NCI-H524 (cell line): ENCODE results near the gene PPP1R1B.

Source experiments
- DNase-seq, 2 experiments: peaks; one replicate each; lab custom pipeline; 2025; lab: John Stamatoyannopoulos, UW

Gene PPP1R1B

GRCh38 chr17:39633570-39634183, 6.9 kb downstream of the PPP1R1B start:
- DNase-seq, result no peak

- peak; percentile 23 to 47 for DNase-seq
Measured at GRCh38 chr17:39634384-39634871, 7.7 kb downstream of the PPP1R1B start.

- DNase-seq, result no peak
Measured at GRCh38 chr17:39635614-39636176, 8.9 kb downstream of the PPP1R1B start.

GRCh38 chr17:39636587-39636926, 9.8 kb downstream of the PPP1R1B start:
- no peak for DNase-seq

GRCh38 chr17:39636927-39637736, 10.4 kb downstream of the PPP1R1B start, which contains the start of gene STARD3:
Gene STARD3 (plus strand): TSS chr17:39637144. CDS start chr17:39653532, 16,388 bp downstream.
- DNase-seq, result peak; percentile 68 to 86

- DNase-seq, result no peak
Measured at GRCh38 chr17:39638317-39638716, 11.6 kb downstream of the PPP1R1B start.

GRCh38 chr17:39639043-39639442, 12.3 kb downstream of the PPP1R1B start:
- no peak for DNase-seq

- no peak for DNase-seq
Measured at GRCh38 chr17:39639566-39640458, 13.1 kb downstream of the PPP1R1B start.

- no peak for DNase-seq
Measured at GRCh38 chr17:39640591-39641031, 13.9 kb downstream of the PPP1R1B start.

- no peak for DNase-seq
Measured at GRCh38 chr17:39641097-39641496, 14.3 kb downstream of the PPP1R1B start.

- DNase-seq, result no peak
Measured at GRCh38 chr17:39641883-39642282, 15.1 kb downstream of the PPP1R1B start.

- no peak for DNase-seq
Measured at GRCh38 chr17:39642291-39643074, 15.7 kb downstream of the PPP1R1B start.

GRCh38 chr17:39643271-39643670, 16.5 kb downstream of the PPP1R1B start:
- no peak for DNase-seq

GRCh38 chr17:39647256-39647655, 20.5 kb downstream of the PPP1R1B start:
- no peak for DNase-seq

GRCh38 chr17:39648616-39649366, 22.0 kb downstream of the PPP1R1B start:
- DNase-seq, result no peak

GRCh38 chr17:39650121-39650579, 23.4 kb downstream of the PPP1R1B start:
- DNase-seq, result no peak

- no peak for DNase-seq
Measured at GRCh38 chr17:39651923-39652586, 25.3 kb downstream of the PPP1R1B start.

GRCh38 chr17:39652587-39653315, 26.0 kb downstream of the PPP1R1B start:
- DNase-seq, result no peak

- DNase-seq, result no peak
Measured at GRCh38 chr17:39653316-39653661, 26.5 kb downstream of the PPP1R1B start.
